HG03025 (cell line): ENCODE measurements around the gene DHDH.

ENCODE experiments used
- ATAC-seq: cut with Tn5 transposase; IDR thresholded peaks from one replicate; pipeline ENCODE4 v1.9.1; 2021; ENCODE audit warnings: mild to moderate bottlenecking, moderate library complexity; ENCODE audit not compliant: unreplicated experiment, low FRiP score

Gene DHDH

DNA sequence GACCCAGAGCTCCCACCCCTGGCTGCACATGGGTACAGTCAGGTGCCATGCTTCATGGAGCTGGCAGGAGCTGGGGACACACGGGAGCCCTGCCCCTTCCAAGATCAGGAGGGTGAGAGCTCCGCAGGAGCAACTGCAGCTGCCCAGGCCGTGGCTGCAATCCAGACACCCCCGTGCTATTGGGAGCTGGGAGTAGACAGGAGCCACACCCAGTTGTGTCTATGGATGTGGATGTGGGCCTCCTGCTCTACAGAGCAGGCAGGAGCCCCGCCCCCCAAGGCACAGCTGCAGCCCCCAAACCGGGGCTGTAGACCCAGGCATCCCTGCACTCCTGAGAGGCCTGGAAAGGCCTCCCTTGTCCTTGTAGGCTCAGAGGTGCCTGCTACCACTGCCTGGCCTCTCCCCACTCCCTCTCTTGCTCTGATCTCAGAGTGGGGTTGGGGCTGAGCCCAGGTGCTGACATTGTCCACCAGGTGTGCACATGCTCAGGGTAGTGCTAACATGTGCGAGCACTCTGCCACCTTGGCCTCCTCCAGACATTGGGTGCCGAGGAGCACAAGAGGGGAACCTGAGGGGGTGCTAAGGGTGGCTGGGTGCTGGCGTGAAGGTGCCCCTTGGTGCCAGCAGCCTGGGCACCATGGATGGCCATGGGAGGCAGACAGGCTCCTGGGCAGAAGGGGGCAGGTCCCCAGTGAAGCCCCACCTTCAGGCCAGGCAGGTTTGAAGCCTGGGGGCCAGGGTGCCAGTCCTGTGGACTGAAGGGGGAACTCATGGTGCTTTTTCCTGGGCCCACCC, 13.2 kb downstream of the DHDH start:
- no peak for ATAC-seq

DNA sequence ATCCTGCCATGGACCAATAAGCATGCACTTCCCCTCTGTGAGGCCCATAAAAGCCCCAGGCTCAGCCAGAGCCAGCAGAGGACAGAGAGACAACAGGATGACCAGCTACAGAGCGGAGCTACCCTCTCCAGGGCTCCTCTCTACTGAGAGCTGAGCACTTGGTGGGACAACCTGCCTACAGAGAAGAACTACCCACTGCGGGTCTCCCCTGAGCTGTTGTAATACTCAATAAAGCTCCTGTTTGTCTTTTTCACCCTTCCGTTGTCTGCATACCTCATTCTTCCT, 13.7 kb downstream of the DHDH start:
- no peak for ATAC-seq

DNA sequence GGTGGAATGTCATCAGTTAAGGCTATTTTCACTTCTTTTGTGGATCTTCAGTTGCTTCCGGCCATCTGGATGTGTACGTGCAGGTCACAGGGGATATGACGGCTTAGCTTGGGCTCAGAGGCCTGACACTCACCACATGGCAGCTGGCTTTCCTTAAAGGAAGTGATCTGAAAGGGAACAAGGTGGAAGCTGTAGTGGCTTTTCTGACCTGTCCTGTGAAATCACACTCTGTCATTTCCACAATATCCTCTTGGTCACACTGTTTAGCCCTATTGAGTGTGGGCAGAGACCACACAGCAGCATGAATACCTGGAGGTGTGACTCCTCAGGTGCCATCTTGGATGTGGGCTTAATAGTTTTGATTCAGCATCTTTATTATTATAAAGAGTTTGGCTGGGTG, 16.7 kb downstream of the DHDH start:
- no peak for ATAC-seq

DNA sequence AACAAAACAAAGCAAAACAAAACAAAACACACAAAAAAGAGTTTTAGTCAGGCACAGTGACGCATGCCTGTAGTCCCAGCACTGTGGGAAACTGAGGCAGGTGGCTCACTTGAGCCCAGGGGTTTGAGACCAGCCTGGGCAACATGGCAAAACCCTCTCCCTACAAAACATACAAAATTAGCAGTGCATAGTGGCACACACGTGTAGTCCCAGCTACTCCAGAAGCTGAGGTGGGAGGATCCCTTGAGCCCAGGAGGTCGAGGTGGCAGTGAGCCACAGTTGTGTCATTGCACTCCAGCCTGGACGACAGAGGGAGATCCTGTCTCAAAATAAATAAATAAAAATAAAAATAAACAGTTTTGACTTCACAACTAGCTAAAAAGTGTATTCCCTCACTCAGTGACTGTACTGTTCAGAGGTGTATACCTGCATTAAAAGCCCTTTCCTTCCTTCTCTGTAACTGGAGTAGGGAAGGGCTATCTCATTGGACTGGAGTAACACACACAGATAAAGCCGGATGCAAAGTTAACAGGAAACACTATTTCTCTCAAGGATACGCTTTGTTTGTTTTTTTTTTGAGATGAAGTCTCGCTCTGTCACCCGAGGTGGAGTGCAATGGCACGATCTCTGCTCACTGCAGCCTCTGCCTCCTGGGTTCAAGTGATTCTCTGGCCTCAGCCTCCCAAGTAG, 17.5 kb downstream of the DHDH start:
- no peak for ATAC-seq

DNA sequence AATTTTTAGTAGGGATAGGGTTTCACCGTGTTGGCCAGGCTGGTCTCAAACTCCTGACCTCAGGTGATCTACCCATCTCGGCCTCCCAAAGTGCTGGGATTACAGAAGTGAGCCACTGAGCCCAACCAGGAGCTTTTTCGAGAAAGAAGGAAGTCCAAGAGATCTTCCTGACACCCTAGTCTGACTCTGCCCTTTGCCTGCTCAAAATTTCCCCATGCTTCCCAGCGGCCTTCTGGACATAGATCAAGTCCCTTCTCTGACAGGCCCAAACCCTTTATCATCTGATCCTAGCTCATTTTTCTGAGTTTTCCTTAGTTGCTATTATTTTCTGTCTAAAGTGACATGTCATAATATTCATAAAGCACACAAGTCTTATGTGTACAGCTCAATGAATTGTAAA, 19.6 kb downstream of the DHDH start:
- ATAC-seq = no peak

DNA sequence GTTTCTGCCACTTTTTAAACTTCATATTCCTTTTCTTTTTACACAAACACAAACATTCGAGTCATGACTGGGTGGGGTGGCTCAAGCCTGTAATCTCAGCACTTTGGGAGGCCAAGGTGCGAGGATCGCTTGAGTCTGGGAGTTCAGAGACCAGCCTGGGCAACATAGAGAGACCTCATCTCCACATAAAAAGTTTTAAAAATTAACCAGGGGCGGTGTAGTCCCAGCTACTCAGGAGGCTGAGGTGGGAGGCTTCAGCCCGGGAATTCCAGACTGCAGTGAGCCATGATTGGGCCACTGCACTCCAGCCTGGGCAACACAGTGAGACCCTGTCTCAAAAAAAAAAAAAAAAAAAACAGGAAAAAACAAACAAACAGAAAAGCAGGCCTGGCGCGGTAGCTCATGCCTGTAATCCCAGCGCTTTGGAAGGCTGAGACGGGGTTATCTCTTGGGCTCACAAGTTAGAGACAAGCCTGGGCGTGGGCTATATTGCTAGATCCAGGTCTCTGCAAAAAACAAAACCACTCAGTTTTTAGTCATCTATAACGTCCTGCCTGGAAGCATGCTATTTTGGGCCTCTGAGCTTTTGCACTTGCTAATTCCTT, 20.6 kb downstream of the DHDH start:
- no peak for ATAC-seq

DNA sequence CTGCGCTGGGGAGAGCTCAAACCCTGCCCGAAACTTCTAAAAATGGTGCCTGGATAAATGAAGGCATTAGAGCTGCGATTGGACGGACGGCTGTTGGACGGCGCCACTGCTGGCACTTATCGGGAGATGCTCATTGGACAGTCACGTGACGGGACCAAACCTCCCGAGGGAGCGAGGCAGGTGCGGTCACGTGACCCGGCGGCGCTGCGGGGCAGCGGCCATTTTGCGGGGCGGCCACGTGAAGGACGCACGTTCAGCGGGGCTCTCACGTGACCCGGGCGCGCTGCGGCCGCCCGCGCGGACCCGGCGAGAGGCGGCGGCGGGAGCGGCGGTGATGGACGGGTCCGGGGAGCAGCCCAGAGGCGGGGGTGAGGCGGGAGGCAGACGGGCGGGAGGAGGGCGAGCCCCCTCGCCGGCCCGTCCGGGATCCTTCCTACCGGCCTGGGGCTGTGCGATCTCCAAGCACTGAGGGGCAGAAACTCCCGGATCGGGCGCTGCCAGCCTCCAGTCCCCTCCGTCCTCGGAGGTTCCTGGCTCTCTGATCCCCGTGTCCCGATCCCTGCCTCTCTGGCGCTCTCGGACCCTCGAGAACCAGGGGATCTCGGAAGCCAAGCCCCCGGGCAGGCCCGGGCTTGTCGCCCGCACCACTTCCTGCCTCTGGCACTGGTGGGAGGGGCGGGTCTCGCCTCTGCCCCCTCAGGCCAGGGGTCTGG, 21.3 kb downstream of the DHDH start, which contains the start of gene BAX:
Gene BAX (plus strand): TSS at position 281 of the 713 bp plus-strand sequence. CDS start 54 bp downstream, at position 335.
- peak; percentile 73 for ATAC-seq

DNA sequence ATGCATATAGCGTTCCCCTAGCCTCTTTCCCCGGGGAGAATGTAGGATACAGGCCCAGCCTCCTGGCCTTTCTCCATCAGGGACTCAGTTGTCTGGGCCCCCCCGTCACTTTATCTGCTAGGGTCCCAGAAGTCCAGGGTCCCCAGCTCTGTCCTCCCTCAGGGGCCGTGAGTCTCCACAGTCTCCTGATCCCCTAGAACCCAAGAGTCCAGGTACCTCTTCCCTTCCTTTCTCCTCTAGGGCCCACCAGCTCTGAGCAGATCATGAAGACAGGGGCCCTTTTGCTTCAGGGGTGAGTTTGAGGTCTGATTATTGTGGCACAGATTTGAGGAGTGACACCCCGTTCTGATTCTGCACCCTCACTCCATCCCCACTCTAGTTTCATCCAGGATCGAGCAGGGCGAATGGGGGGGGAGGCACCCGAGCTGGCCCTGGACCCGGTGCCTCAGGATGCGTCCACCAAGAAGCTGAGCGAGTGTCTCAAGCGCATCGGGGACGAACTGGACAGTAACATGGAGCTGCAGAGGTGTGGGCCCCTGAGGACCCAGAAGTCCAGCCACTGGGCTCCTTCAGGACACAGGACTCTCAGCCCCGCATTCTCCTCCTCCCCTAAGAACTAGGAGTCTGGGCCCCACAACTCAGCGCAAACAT, 21.9 kb downstream of the DHDH start:
- ATAC-seq = no peak

DNA sequence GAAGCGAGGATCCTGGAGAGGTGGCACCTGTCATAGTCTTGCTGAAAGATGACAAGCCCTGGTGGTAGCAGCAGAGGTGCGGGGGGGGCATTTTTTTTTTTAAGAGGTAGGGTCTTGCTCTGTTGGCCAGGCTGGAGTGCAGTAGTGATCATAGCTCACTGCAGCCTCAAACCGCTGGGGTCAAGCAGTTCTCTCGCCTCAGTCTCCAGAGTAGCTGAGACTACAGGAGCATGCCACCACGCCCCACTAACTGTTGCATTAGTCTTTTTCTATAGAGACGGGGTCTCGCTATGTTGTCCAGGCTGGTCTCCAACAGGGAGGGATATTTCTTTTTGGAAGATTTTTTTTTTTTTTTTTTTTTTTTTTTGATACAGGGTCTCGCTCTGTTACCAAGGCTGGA, 24.5 kb downstream of the DHDH start:
- no peak for ATAC-seq

DNA sequence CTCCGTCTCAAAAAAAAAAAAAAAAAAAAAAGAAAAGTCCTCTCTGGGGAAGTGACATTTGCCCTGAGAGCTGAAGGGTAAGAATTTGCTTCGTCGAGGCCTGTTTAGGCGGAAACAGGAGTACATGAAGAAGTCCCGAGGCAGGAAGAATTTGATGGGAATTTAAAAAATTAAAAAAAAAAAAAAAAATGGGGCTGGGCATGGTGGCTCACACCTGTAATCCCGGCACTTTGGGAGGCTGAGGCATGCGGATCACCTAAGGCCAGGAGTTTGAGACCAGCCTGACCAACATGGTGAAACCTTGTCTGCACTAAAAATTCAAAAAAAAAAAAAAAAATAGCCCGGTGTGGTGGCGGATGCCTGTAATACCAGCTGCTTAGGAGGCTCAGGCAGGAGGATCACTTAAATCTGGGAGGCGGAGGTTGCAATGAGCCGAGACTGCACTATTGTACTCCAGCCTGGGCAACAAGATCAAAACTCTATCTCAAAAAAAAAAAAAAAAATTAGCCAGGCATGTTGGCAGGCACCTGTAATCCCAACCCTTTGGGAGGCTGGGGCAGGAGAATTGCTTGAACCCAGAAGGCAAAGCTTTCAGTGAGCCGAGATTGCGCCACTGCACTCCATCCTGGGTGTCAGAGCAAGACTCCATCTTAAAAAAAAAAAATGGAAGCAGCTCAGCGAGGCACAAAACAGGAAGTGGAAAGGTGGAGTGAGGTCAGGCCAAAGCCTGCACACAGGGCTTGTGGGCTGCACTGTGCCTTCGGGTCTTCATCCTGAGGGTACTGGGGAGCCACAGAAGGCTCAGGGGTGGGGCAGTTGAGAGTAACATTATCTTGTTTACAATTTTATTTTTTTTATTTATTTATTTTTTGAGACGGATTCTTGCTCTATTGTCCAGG, 26.1 kb downstream of the DHDH start:
- ATAC-seq = no peak

DNA sequence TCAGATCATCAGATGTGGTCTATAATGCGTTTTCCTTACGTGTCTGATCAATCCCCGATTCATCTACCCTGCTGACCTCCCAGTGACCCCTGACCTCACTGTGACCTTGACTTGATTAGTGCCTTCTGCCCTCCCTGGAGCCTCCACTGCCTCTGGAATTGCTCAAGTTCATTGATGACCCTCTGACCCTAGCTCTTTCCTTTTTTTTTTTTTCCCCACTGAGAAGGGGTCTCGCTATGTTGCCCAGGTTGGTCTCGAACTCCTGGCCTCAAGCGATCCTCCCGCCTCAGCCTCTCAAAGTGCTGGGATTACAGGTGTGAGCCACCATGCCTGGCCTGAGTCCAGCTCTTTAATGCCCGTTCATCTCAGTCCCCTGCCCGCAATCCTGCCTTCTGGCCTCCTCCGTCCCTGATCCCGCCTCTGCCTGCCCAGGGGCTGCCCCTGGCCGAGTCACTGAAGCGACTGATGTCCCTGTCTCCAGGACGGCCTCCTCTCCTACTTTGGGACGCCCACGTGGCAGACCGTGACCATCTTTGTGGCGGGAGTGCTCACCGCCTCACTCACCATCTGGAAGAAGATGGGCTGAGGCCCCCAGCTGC, 27.7 kb downstream of the DHDH start:
- ATAC-seq = no peak

DNA sequence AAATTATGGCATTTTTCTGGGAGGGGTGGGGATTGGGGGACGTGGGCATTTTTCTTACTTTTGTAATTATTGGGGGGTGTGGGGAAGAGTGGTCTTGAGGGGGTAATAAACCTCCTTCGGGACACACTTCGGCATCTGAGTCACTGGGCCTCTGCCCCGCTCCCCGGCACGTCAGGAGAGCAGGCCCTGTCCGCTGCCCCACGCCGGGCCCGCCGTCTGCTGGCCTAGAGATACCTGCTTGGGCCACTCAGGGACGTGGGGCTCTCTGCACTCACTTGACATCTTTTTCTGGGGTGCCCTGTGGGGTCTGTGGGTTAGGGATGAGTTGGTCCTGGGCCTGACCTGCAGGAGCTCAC, 28.2 kb downstream of the DHDH start:
- ATAC-seq = no peak

DNA sequence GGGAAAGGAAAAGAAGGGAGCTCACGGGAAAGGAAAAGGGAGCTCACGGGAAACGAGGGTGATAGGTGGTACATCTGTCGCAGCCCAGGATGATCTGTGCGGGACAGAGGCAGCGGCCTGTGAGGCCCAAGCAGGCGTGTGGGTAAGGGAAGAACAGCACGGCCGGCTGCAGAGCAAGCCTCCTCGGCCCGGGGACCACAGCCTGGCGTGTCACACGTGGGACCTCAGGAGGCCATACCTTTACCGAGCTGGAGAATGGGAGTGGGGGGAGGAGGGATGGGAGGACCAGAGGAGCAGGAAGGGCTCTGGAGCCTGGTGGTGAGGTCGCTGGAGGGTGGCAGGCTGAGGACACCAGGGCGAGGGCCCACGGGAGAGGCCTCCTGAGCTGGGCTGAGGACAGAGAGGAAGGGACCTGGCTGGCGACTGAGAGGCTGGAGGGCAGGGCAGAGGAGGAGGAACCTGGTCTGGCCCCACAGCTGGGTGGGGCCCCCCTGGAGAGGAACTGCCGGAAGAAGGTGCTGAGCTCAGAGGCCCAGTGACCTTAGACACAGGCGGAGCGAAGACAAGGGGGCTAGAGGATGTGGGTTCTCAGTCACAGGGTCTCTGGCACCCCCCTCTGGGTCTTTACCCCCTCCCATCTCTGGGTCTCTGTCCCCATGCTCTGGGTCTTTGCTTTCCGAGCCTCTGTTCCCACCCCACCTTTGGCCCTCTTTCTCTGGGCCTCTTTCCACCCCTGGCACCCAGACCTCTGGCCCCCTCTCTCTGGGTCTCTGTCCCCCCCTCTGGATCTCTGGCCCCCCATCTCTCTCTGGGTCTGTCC, 28.7 kb downstream of the DHDH start:
- no peak for ATAC-seq

DNA sequence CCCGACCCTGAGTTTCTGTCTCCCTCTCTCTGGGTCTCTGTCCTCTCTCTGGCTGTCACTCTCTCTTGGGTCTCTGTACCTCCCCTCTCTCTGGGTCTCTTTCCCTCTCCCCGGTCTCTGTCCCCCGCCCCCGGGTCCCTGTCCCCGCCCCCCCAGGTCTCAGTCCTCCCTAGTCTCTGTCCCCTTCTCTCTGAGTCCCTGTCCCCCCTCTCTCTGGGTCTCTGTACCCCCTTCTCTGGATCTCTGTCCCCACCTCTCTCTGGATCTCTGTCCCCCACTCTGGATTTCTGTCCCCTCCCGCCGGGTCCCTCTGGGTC, 29.3 kb downstream of the DHDH start:
- no peak for ATAC-seq

DNA sequence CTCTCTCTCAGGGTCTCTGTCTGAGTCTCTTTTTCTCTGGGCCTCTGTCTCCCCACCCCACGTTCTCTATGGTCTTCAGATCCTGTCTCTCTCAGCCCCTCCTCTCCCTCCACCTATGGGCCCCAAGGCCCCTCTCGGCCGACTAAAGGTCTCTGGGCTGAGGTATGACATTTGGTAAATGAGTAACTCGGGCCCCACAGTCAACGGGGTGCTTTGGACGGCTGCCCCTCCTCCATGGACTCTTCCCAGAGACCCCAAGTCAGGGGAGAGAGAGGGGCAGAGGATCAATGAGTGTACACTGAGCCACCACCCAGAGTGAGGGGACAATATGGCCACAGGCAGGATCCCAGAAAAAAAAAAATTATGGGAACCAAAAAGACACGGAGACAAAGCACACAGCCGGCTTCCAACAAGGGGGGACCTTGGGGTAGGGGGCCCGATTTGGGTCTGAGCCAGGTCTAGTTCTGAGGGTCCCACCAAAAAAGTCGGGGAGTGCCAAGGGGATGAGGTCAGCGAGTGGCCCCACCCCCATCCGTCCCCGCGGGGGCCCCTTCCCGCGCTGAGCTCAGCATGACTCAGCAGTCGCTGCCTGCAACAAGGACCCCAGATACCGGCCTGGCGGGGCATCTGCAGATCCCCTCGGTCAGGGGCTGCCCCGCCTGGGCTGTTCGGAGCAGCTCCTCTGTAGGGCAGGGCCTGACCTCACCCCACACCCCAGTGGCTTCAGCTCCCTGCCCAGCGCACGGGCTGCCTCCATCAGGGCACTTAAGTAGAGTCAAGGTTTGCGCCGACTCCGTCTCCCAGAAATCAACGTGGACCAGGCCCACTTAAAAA, 30.1 kb downstream of the DHDH start:
- no peak for ATAC-seq

DNA sequence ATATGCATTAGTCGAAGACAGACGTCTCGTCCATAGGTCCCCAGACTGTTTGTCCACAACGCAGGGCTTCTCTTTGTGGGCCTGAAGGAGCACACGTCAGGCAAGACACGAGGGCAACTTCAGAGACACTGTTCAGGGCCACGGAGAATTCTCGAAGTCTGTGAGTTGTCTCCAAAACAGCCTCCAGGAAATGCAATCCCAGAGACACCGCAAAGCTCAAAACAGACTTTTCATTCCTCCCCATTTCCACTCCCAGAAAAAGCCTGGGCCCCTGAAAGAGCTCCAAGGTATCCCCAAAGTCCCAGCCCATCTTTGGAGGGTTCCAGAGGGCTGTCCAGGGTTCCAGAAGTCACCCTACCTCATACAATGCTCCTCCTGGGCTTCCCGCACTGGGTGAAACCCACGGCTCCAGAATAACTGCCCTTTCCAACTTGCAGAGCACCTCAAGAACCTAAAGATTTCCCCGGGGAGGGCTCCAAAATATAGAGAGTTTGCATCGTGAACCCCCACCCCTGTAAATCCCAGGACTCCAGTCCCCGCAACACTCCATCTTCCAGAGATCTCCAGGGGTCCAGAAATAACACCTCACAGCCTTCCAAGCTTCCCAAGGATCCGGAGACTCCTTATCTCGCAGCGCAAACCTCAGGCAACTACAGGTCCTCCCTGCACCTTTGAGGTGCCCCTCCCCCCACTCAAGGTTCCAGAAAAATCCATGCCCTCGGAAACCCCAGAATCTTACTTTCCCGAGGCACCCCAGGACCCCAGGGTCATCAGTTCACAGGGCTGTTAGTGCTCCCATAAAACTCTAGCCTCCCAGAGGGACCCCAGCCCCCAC, 30.9 kb downstream of the DHDH start:
- ATAC-seq = no peak
